Stimulated activated CD4-positive, alpha-beta T cell treated with anti-CD3 and anti-CD28 coated beads, TNF-alpha, amount 100 ng/mL, for 24 hours (primary cell): ENCODE measurements around the gene POC5.
"Not testable (repeated sequence)": the region's sequence is repeated elsewhere in the genome, so short reads cannot be mapped to it uniquely, and the experiment has no call there.

Experiments
- DNase-seq, 3 experiments: peaks; one replicate each; pipeline ENCODE4 v3.0.0-alpha.2; 2020; ENCODE audit warnings: low read depth in 3 of 3

The POC5 gene

DNA sequence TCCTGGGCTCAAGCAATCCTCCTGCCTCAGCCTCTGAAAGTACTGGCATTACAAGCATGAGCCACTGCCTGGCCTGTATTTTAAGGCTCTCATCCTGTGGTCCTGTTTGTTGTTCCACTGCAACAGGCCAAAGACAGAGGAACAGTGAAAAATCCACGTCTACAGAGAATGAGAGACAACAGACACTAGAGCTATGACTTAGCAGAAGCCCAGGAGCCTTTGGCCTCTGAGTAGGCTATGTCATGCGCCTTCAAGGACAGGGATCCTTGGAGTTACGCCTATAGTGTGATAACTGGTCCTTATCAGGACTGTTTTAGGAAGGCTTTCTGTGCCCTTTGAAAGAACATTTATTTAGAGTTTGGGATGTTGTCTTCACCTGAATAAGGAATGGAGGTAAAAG, 10.5 kb downstream of the POC5 start:
- no peak for DNase-seq

DNA sequence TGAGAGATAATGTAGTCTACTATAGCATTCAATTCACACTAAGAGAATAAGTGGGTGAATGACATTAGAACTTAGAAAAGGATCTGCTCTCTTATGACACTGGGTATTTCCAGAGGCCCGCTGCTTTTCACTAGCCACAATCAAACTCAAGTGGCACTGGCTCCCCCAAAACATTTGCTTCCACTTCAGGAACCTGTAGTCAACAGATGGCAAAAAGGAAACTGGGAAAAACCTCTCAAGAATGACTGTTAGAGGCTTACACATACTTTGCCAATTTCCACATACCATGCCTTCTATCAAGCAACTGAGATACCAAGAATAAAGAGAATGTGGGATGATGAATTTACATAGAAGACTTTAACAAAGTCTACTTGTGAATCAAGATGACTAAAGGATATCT, 11.2 kb downstream of the POC5 start:
- no peak for DNase-seq

GRCh38 chr5:75701856-75702255, 15.4 kb downstream of the POC5 start:
- DNase-seq, result no peak

DNA sequence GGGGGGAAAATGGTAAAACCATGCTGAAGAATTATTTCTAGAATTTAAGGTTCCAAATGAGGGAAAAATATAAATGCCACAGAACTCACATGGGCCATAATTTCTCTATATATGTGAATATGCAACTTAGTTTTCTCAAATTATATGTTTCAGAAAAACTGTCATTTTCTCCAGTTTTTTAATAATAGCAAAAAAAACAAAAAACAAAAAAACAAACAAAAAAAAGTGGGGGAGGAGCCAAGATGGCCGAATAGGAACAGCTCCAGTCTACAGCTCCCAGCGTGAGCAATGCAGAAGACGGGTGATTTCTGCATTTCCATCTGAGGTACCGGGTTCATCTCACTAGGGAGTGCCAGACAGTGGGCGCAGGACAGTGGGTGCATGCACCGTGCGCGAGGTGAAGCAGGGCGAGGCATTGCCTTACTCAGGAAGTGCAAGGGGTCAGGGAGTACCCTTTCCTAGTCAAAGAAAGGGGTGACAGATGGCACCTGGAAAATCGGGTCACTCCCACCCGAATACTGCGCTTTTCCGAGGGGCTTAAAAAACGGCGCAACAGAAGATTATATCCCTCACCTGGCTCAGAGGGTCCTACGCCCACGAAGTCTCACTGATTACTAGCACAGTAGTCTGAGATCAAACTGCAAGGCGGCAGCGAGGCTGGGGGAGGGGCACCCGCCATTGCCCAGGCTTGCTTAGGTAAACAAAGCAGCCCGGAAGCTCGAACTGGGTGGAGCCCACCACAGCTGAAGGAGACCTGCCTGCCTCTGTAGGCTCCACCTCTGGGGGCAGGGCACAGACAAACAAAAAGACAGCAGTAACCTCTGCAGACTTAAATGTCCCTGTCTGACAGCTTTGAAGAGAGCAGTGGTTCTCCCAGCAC, 21.5 kb downstream of the POC5 start:
- DNase-seq, result not testable (repeated sequence)

- no peak for DNase-seq
Observed at GRCh38 chr5:75694781-75695180, 22.5 kb downstream of the POC5 start.

DNA sequence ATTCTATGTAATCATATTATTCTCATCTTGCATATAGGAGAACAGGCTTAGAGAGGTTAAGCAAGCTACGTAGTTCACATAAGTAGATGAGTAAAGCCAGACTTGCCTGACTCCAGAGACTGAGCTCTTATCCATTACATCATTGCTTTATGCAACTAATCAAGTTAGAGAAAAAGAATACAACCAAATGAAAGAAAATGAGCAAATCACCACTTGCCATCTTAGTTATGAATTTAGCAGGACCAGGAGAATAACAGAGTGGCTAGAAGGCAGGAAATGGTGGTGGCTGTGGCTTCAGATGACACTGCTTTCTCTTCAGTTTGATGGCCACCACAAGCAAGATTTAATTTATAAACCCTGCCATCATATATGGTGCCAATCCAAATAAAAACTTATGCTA, 26.6 kb downstream of the POC5 start:
- no peak for DNase-seq

DNA sequence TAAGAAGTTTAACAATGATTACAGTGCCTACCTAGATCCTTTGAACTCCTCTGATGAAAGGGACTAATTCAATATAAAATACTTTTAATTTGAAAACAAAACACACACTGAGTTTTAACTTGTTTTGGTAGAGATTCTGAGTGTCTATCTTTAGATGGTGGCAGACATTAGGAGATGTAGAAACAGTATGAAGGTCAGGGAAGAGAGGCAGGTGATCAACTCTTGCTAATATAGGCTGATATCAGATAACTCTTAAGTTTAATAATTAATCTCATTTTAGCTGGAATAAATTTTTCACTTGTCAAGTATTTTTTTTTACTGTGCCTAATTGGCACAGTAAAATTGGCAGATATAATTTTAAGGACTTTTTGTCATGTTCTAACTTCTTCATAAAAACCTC, 30.8 kb downstream of the POC5 start:
- DNase-seq, result no peak

DNA sequence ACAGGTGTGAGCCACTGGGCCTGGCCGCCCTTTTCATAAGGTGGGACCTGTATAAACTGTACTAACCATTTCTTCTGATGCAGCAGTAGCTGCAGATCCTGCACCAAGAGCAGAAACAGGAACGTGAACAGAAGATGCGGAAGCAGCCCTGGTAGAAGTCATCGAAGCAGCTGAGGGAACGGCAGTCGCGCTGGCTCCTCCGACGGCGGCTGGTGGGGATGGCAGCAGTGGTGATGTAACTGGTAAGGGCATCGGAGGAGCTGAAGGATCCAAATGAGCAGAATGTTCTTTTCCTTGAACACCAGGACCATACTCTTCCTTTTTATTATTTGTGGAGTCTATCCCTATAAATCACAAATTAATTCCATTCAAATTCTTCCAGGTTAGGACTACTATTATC, 32.1 kb downstream of the POC5 start:
- DNase-seq, result no peak

GRCh38 chr5:75681125-75681830, 36.0 kb downstream of the POC5 start:
- DNase-seq, result no peak

DNA sequence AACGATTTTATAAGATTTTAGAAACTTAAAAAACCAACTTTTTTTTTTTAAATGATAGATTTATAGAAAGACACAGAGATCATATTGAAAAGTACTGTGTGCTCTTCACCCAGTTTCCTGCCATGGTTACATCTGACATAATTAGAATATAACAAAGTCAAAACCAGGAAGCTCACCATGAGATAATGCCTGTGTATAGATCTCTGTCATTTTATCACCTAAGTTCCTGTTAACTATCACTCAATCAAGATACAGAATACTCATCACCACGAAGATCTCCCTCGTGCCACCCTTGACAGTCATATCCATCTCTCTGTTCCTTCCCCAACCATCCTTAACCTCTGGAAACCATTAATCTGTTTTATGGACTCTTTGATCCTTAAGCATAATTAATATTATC, 39.1 kb downstream of the POC5 start:
- DNase-seq, result no peak

- DNase-seq, result no peak
Observed at GRCh38 chr5:75677607-75678006, 39.6 kb downstream of the POC5 start.

DNA sequence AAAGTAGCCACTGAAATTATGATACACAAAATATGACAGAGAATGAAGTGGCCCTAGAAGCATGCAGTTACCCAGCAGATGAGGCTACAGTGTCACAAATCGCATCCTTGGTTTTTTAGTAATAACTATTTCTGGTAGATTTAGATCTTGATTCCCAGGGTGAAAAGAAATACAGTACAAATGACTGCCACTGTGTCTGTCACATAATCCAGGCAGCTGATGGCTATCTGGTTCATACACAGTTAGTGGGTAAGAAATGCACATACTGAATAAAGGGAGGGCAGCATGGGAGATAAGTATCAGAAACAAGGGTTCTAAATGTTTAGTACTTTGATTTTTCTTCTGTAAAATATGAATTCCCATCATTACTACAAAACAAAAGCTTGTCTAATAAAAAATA, 41.5 kb downstream of the POC5 start:
- no peak for DNase-seq

DNA sequence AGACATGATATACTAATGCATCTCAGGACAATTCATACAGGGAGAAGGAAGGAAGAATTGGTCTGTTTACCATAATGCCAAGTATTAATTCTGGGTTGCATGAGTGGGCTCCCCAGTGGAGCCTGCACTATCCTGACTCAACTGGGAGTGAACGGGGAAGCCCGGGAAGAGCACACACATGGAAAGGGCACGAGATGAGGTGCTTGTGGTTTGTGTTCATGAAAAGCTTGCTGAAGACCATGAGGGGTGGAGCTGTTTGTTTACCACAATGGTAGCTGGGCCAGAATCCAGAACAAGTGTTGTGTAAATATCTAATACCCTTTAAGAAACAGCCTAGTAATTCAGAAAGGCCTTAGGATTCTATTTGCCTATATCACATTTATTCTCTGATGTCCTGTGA, 44.6 kb downstream of the POC5 start:
- DNase-seq, result no peak

DNA sequence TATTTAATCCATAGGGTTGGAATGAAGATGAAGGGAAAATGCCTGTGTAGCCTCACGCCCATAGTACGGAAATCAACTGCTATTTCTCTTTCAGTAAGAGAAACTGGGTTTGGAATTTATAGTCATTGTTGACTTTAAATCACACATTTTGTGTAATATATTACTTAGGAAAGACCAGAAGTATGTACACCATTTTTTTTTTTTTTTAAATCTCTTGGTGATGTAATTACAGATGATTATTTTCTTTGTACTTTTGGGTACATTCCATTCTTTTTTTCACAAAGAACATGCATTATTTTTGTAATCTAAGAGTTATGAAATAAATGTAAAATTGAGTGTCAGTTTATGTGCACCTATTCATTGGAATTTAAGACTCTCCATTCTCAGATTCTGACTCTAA, 45.7 kb downstream of the POC5 start:
- DNase-seq, result no peak

DNA sequence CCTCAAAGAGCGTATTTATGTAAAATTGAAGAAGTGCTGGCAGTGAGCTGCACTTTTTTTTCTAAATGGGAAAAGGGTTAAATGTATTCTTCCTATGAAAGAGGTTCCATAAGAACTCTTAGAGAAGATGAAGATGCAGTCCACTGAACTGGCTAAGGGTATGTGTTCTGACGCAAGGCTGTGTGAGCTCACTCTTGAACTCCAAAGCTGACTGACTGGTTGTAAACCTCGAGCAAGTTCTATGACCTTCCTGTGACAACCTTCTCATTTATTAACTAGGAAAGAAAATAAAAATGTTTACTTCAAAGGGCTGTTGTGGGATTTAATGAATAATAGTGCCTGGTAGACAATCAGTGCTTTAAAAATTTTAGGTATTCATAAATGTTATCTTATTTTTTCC, 46.7 kb downstream of the POC5 start:
- DNase-seq, result no peak

DNA sequence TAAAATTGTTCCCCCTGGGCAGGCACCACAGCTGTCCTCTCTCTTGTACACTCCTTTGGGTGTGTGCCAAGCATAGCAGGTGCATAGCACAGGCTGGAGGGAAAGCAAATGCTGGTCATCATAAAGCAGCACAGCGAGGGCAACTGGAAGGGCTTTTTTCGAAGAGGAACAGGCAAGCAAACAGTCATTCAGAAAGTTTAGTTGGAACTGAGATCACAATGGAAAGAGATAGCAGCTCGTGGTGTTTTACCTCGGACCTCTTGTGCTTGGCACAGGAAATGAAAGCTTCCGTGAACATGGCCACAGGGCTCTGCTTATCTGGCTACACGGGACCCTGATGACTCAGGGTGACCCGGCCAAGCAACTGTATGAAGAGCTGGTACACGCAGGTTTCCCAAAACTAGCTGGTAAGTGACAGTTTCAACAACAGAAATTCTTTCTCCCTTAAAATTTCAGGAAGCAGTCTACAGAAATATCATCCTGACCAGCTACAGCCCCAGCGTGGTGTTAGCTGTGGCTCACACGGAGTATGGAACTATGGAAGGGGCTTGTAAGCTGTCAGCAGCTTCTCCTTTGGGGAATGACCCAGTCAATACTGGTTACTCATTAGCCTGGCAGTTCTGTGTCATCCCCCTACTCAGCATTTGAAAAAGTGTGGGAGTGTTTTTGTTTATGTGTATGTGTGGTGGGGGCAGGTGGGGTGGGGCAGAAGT, 48.1 kb downstream of the POC5 start:
- DNase-seq, result peak; percentile 23 to 66 (median 39)

GRCh38 chr5:75668445-75668844, 48.8 kb downstream of the POC5 start:
- no peak for DNase-seq

- no peak for DNase-seq
Observed at GRCh38 chr5:75667586-75667985, 49.7 kb downstream of the POC5 start.

DNA sequence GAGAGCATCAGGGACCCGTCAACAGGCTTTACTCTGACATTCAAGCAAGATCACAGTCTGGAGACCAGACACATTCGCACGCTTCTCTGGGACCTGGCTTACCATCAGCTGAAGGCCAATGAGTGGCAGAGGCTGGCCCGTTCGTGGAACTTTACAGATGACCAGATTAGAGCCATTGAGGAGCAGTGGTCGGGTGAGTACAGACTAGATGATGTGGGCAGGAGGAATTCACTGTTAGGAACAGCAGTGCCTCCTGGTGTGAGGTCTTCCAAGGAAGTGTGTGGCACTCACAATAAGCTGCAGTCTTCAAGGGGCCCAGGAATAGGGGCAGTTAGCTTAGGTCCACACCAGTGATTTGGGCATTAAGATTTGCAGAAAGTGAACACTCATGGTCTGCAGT, 50.4 kb downstream of the POC5 start:
- DNase-seq, result no peak

GRCh38 chr5:75664979-75665378, 52.3 kb downstream of the POC5 start:
- DNase-seq, result no peak

GRCh38 chr5:75663579-75664284, 53.5 kb downstream of the POC5 start:
- no peak for DNase-seq

DNA sequence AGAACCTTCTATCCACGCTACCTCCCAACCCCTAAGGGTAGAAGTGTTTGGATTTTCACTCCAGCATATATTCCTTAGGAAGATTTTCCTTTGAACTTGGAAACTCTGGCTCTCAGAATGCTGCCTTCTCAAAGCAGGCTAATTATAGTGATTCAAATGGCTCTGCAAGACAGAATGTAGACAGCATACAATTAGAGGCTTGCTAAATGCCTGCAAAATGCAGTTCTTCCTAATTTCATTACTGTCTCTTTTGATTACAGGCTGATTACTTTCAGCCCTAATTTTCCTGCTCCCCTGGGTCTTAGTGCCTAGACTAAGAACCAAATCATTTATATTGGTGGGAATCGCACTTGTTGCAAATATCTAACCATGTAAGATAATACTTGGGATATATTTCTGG, 55.2 kb downstream of the POC5 start:
- no peak for DNase-seq
